ENCODE data around the gene DYNLT4. TPM values are rescaled to one million over a fixed set of nuclear protein-coding genes. Genes with fewer than 3 reads are reported as not detected.

The DYNLT4 gene
- total RNA-seq, 1 experiment from 2014 or later, result not detected

DNA sequence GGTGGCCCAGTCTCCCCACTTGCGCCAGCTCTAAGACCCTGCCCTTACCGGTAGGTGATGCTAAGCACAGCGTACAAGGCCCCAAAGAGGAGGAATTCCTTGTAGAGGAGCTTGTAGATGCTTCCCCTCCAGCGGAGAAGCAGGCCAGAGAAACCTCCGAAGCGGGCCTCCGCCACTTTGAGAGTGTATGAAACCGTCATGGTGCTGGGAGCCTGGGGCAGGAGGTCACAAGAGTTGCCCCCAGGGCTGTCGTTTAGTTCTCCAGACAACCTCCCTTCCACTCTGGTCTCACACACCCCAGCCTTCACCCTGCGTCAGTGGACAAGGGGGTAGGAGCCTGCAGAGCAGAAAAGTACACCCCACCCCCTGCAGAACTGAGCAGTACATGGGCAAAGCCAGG, 19.6 kb downstream of the DYNLT4 start:
- Histone ChIP-seq H3K9me3 (ENCODE audit: control insufficient read depth, insufficient read depth, low read depth, low read length) (no peaks in the 10 kb centered on the region), H3K27me3 (ENCODE audit: control insufficient read depth, insufficient read depth, low read length) (no peaks in the 10 kb centered on the region), H3K4me3 (ENCODE audit: low read depth in 2 of 2, low read length in 2 of 2) (no peak overlapping the region), H3K27ac (ENCODE audit: low read length) (no peak overlapping the region), H3K4me1 (ENCODE audit: control insufficient read depth, insufficient read depth, low read length) (no peaks in the 10 kb centered on the region; the same call in 1 of the 2 replicates), H3K36me3 (ENCODE audit: control insufficient read depth, insufficient read depth, low read length) (no peaks in the 10 kb centered on the region)
- intact Hi-C loops (cut with micrococcal nuclease; ENCODE audit: unreplicated experiment), result no loop called here
- ATAC-seq (no peak), DNase-seq (ENCODE audit: low read depth, low spot score) (no peak)
- ChIA-PET CTCF (interaction anchor here (0.6 kb wide), 1 partner anchor 10 kb away, joined by 10 read pairs; no protein-coding TSS in a partner anchor), POLR2A (interaction anchor here (0.6 to 1.4 kb wide), 2 partner anchors 27 to 32 kb away, joined by 4 to 6 read pairs; no protein-coding TSS in a partner anchor)
- no TSS peak for BruUV-seq (replicated peaks)
- in situ Hi-C loops (cut with HindIII; ENCODE audit: low pct_unique_long_range_greater_than_20kb, low sequenced_read_pairs), result no loop called here
- TF ChIP-seq, protein P1, sequence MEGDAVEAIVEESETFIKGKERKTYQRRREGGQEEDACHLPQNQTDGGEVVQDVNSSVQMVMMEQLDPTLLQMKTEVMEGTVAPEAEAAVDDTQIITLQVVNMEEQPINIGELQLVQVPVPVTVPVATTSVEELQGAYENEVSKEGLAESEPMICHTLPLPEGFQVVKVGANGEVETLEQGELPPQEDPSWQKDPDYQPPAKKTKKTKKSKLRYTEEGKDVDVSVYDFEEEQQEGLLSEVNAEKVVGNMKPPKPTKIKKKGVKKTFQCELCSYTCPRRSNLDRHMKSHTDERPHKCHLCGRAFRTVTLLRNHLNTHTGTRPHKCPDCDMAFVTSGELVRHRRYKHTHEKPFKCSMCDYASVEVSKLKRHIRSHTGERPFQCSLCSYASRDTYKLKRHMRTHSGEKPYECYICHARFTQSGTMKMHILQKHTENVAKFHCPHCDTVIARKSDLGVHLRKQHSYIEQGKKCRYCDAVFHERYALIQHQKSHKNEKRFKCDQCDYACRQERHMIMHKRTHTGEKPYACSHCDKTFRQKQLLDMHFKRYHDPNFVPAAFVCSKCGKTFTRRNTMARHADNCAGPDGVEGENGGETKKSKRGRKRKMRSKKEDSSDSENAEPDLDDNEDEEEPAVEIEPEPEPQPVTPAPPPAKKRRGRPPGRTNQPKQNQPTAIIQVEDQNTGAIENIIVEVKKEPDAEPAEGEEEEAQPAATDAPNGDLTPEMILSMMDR (IDR thresholded peaks at IDR 0.05), result no peak
- no peak for TF ChIP-seq TCF7L2 (IDR thresholded peaks at IDR 0.05; ENCODE audit: low read depth, low read length)
- TF ChIP-seq SIN3A (IDR thresholded peaks at IDR 0.05; ENCODE audit: borderline replicate concordance, insufficient read depth, low read depth, low read length), result no peak
- TF ChIP-seq, protein P2, sequence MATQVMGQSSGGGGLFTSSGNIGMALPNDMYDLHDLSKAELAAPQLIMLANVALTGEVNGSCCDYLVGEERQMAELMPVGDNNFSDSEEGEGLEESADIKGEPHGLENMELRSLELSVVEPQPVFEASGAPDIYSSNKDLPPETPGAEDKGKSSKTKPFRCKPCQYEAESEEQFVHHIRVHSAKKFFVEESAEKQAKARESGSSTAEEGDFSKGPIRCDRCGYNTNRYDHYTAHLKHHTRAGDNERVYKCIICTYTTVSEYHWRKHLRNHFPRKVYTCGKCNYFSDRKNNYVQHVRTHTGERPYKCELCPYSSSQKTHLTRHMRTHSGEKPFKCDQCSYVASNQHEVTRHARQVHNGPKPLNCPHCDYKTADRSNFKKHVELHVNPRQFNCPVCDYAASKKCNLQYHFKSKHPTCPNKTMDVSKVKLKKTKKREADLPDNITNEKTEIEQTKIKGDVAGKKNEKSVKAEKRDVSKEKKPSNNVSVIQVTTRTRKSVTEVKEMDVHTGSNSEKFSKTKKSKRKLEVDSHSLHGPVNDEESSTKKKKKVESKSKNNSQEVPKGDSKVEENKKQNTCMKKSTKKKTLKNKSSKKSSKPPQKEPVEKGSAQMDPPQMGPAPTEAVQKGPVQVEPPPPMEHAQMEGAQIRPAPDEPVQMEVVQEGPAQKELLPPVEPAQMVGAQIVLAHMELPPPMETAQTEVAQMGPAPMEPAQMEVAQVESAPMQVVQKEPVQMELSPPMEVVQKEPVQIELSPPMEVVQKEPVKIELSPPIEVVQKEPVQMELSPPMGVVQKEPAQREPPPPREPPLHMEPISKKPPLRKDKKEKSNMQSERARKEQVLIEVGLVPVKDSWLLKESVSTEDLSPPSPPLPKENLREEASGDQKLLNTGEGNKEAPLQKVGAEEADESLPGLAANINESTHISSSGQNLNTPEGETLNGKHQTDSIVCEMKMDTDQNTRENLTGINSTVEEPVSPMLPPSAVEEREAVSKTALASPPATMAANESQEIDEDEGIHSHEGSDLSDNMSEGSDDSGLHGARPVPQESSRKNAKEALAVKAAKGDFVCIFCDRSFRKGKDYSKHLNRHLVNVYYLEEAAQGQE (IDR thresholded peaks at IDR 0.05; ENCODE audit: insufficient read depth in 1 of 2, low read depth in 2 of 2, low read length in 1 of 2), result no peak
- TF ChIP-seq POLR2AphosphoS5 (IDR thresholded peaks at IDR 0.05; ENCODE audit: low read depth, low read length), result no peak

DNA sequence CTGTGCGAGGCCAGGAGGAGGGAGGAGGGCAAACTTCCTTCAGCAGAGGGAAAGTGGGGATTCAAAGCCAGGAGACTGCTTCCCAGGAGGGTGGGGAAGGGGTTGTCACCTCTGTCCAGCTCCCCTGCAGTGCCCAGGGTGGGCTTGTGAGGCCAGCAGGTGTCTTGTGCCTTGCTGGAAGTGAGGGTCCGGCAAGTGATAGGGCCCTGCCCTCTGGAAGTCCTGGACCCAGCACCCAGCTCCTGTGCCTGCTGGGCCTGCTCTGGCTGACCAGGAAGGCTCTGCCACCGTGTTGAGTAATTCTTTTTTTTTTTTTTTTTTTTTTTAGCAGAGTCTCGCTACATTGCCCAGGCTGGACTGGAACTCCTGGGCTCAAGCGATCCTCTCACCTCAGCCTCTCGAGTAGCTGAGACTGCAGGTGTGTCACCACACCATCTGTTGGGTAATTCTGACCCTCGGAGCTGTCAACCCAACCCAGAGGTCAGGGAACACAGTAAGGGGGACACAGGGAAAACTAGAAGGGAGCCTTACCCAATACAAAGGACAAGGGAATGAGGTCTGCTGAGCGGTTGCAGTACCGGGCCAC, 20.2 kb downstream of the DYNLT4 start:
- no peak for DNase-seq (ENCODE audit: low read depth, low spot score)
- Histone ChIP-seq H3K36me3 (ENCODE audit: control insufficient read depth, insufficient read depth, low read length) (no peaks in the 10 kb centered on the region), H3K27me3 (ENCODE audit: control insufficient read depth, insufficient read depth, low read length) (no peaks in the 10 kb centered on the region), H3K4me1 (ENCODE audit: control insufficient read depth, insufficient read depth, low read length) (no peaks in the 10 kb centered on the region; the same call in 1 of the 2 replicates), H3K9me3 (ENCODE audit: control insufficient read depth, insufficient read depth, low read depth, low read length) (no peaks in the 10 kb centered on the region), H3K27ac (ENCODE audit: low read length) (no peak overlapping the region), H3K4me3 (ENCODE audit: low read depth in 2 of 2, low read length in 2 of 2) (no peak overlapping the region)
- TF ChIP-seq, protein P1 (IDR thresholded peaks at IDR 0.05), result no peak
- TF ChIP-seq SIN3A (IDR thresholded peaks at IDR 0.05; ENCODE audit: borderline replicate concordance, insufficient read depth, low read depth, low read length), result no peak
- no peak for TF ChIP-seq POLR2AphosphoS5 (IDR thresholded peaks at IDR 0.05; ENCODE audit: low read depth, low read length)
- TF ChIP-seq, protein P2 (IDR thresholded peaks at IDR 0.05; ENCODE audit: insufficient read depth in 1 of 2, low read depth in 2 of 2, low read length in 1 of 2), result no peak
- TF ChIP-seq TCF7L2 (IDR thresholded peaks at IDR 0.05; ENCODE audit: low read depth, low read length), result no peak
- no TSS peak for BruUV-seq (replicated peaks)
- in situ Hi-C loops (cut with HindIII; ENCODE audit: low pct_unique_long_range_greater_than_20kb, low sequenced_read_pairs), result no loop called here
- ChIA-PET CTCF (interaction anchor here (0.6 to 0.7 kb wide), 2 partner anchors 10 to 11 kb away, joined by 3 to 10 read pairs; no protein-coding TSS in a partner anchor), POLR2A (interaction anchor here (0.6 kb wide), 2 partner anchors 27 to 56 kb away, joined by 6 to 11 read pairs; partner anchors contain the start of gene RNU5D-1)
- no peak for ATAC-seq
- intact Hi-C loops (cut with micrococcal nuclease; ENCODE audit: unreplicated experiment), result no loop called here
